GM18867 (cell line): Measurements from ENCODE around the gene PCIF1.
"Not testable (repeated sequence)": the region's sequence is repeated elsewhere in the genome, so short reads cannot be mapped to it uniquely, and the experiment has no call there.

ENCODE experiments used
- ATAC-seq: cut with Tn5 transposase; IDR thresholded peaks from one replicate; pipeline ENCODE4 v1.9.1; 2021; ENCODE audit warnings: mild to moderate bottlenecking, moderate library complexity; ENCODE audit not compliant: unreplicated experiment

The PCIF1 gene

GRCh38 chr20:45946149-45946970 is 11.9 kb downstream of the PCIF1 start:
- no peak for ATAC-seq

GRCh38 chr20:45947110-45947866 is 12.8 kb downstream of the PCIF1 start:
- no peak for ATAC-seq

GRCh38 chr20:45948261-45948733 is 13.8 kb downstream of the PCIF1 start:
- no peak for ATAC-seq

- ATAC-seq: no peak
Measured at GRCh38 chr20:45948742-45949541, 14.5 kb downstream of the PCIF1 start.

GRCh38 chr20:45949542-45950329 is 15.3 kb downstream of the PCIF1 start:
- ATAC-seq: no peak

- ATAC-seq: no peak
Measured at GRCh38 chr20:45950330-45950646, 15.8 kb downstream of the PCIF1 start.

- no peak for ATAC-seq
Measured at GRCh38 chr20:45951925-45952834, 17.7 kb downstream of the PCIF1 start.

GRCh38 chr20:45952861-45953260 is 18.4 kb downstream of the PCIF1 start:
- no peak for ATAC-seq

GRCh38 chr20:45953672-45954071 is 19.2 kb downstream of the PCIF1 start:
- ATAC-seq: no peak

- not testable (repeated sequence) for ATAC-seq
Measured at GRCh38 chr20:45956326-45956725, 21.8 kb downstream of the PCIF1 start.

- no peak for ATAC-seq
Measured at GRCh38 chr20:45957021-45957941, 22.8 kb downstream of the PCIF1 start.

GRCh38 chr20:45958593-45958992 is 24.1 kb downstream of the PCIF1 start:
- no peak for ATAC-seq

- no peak for ATAC-seq
Measured at GRCh38 chr20:45959126-45959525, 24.6 kb downstream of the PCIF1 start.

GRCh38 chr20:45959956-45960630 is 25.6 kb downstream of the PCIF1 start:
- no peak for ATAC-seq

- no peak for ATAC-seq
Measured at GRCh38 chr20:45962031-45962755, 27.7 kb downstream of the PCIF1 start.

- ATAC-seq: no peak
Measured at GRCh38 chr20:45963059-45964005, 28.8 kb downstream of the PCIF1 start.
